Measurements from ENCODE around the gene MGAT3.
A peak's percentile ranks its signal among the peaks of the same experiment; 100 is the strongest.

The MGAT3 gene

GRCh38 chr22:39453765-39454378, 2.9 kb upstream of the MGAT3 start:
- no peak for TF ChIP-seq CTCF (IDR thresholded peaks at IDR 0.05; ENCODE audit: control extremely low read depth, extremely low read depth, low read depth, missing control alignments)
- CTCF ChIA-PET: interaction anchor here (0.9 to 2.6 kb wide), 4 partner anchors 11 to 54 kb away, joined by 3 to 8 read pairs (median 5); partner anchors contain the start of gene TAB1
- POLR2A ChIA-PET: interaction anchor here (0.6 to 0.9 kb wide), 2 partner anchors 15 to 701 kb away, joined by 3 to 5 read pairs; no protein-coding TSS in a partner anchor
- no peak for DNase-seq (ENCODE audit: extremely low spot score)

- POLR2A ChIA-PET: no interaction called here
These were observed 2.4 kb upstream of the MGAT3 start for GRCh38 chr22:39454385-39454871.

GRCh38 chr22:39457198-39457555, 365 bp downstream of the MGAT3 start:
- peak; percentile 61 for DNase-seq (ENCODE audit: extremely low spot score)
- POLR2A ChIA-PET: no interaction called here
- TF ChIP-seq CTCF (IDR thresholded peaks at IDR 0.05; ENCODE audit: control extremely low read depth, extremely low read depth, low read depth, missing control alignments): no peak
- CTCF ChIA-PET: no interaction called here

More at GRCh38 chr22:39454385-39454871, 2.4 kb upstream of the MGAT3 start:
- no peak for TF ChIP-seq CTCF (IDR thresholded peaks at IDR 0.05; ENCODE audit: control extremely low read depth, extremely low read depth, low read depth, missing control alignments)
- CTCF ChIA-PET: interaction anchor here (0.9 to 2.6 kb wide), 4 partner anchors 11 to 55 kb away, joined by 3 to 8 read pairs (median 5); partner anchors contain the start of gene TAB1
- no peak for DNase-seq (ENCODE audit: extremely low spot score)

GRCh38 chr22:39457556-39458443, 988 bp downstream of the MGAT3 start:
- TF ChIP-seq CTCF (IDR thresholded peaks at IDR 0.05; ENCODE audit: control extremely low read depth, extremely low read depth, low read depth, missing control alignments): no peak
- DNase-seq (ENCODE audit: extremely low spot score): peak; percentile 57
- POLR2A ChIA-PET: no interaction called here
- CTCF ChIA-PET: interaction anchor here (0.8 to 2.6 kb wide), 5 partner anchors 10 to 43 kb away, joined by 3 to 7 read pairs (median 4); no protein-coding TSS in a partner anchor

GRCh38 chr22:39458444-39459083, 1.8 kb downstream of the MGAT3 start:
- TF ChIP-seq CTCF (IDR thresholded peaks at IDR 0.05; ENCODE audit: control extremely low read depth, extremely low read depth, low read depth, missing control alignments): no peak
- ChIA-PET CTCF (interaction anchor here (0.8 to 2.6 kb wide), 6 partner anchors 9 to 42 kb away, joined by 3 to 7 read pairs (median 4); no protein-coding TSS in a partner anchor), POLR2A (no interaction called here)
- DNase-seq (ENCODE audit: extremely low spot score): no peak

- ChIA-PET POLR2A (no interaction called here), CTCF (interaction anchor here (0.9 to 2.6 kb wide), 5 partner anchors 8 to 41 kb away, joined by 3 to 7 read pairs (median 4); no protein-coding TSS in a partner anchor)
- DNase-seq (ENCODE audit: extremely low spot score): no peak
- TF ChIP-seq CTCF (IDR thresholded peaks at IDR 0.05; ENCODE audit: control extremely low read depth, extremely low read depth, low read depth, missing control alignments): no peak
These were observed 2.9 kb downstream of the MGAT3 start for GRCh38 chr22:39459681-39460080.
